MCF 10A (cell line): ENCODE measurements around the gene PRPF8. TPM values are rescaled to one million over a fixed set of nuclear protein-coding genes. Genes with fewer than 3 reads are reported as not detected.
A peak's percentile ranks its signal among the peaks of the same experiment; 100 is the strongest.

ENCODE experiments used
- BruUV-seq: library from RNA; stranded (reverse); fragments of 400-500 nt; replicated peaks from 2 replicates; lab custom pipeline; 2021; lab: Mats Ljungman, UMichigan
- CTCF ChIA-PET: fragments of 300-600 bp; sonication (Branson Sonifier 250); formaldehyde crosslinking; extraction: SDS; loops from one replicate; lab custom pipeline; 2021; ENCODE audit warnings: antibody characterized with exemption, inconsistent platforms; lab: Yijun Ruan, JAX
- POLR2A ChIA-PET: fragments of 300-600, 350-650 bp; sonication (Branson Sonifier 250); formaldehyde crosslinking; extraction: SDS; loops from one replicate; lab custom pipeline; 2020; ENCODE audit warnings: antibody characterized with exemption, inconsistent platforms; lab: Yijun Ruan, JAX
- DNase-seq: peaks from one replicate; pipeline ENCODE4 v3.0.0-alpha.2; 2018; ENCODE audit not compliant: unreplicated experiment
- H3K27ac Mint-ChIP-seq: one replicate; pipeline ENCODE4 v1.8.0; 2022; ENCODE audit warnings: mild to moderate bottlenecking, low read depth, mixed read lengths; ENCODE audit not compliant: unreplicated experiment
- H3K27me3 Mint-ChIP-seq: one replicate; pipeline ENCODE4 v1.8.0; 2022; ENCODE audit warnings: mixed read lengths; ENCODE audit not compliant: insufficient read depth, unreplicated experiment
- H3K36me3 Mint-ChIP-seq: one replicate; pipeline ENCODE4 v1.8.0; 2022; ENCODE audit warnings: mild to moderate bottlenecking, moderate library complexity, mixed read lengths; ENCODE audit not compliant: insufficient read depth, unreplicated experiment
- H3K4me1 Mint-ChIP-seq: one replicate; pipeline ENCODE4 v1.8.0; 2022; ENCODE audit warnings: mixed read lengths; ENCODE audit not compliant: insufficient read depth, unreplicated experiment
- H3K4me3 Mint-ChIP-seq: one replicate; pipeline ENCODE4 v1.8.0; 2022; ENCODE audit warnings: mild to moderate bottlenecking, moderate library complexity, mixed read lengths; ENCODE audit not compliant: unreplicated experiment
- H3K9me3 Mint-ChIP-seq: one replicate; pipeline ENCODE4 v1.8.0; 2022; ENCODE audit warnings: mixed read lengths; ENCODE audit not compliant: unreplicated experiment
- intact Hi-C: fragments of 100-400 bp; cut with micrococcal nuclease; formaldehyde crosslinking; loops from 2 replicates; pipeline ENCODE4 v1.14.1; 2022
- total RNA-seq: library from RNA; stranded (reverse); gene quantifications from 2 replicates; pipeline ENCODE4 v1.2.3, GENCODE V29; 2022
- TF ChIP-seq, protein P1 (sequence below): fragments of 200-600 bp; IDR thresholded peaks from one replicate; pipeline ENCODE4 v1.8.0; 2022; ENCODE audit warnings: antibody characterized with exemption, mild to moderate bottlenecking; ENCODE audit not compliant: unreplicated experiment

PRPF8 gene
- total RNA-seq, 1 experiment from 2014 or later, result 261 TPM

DNA sequence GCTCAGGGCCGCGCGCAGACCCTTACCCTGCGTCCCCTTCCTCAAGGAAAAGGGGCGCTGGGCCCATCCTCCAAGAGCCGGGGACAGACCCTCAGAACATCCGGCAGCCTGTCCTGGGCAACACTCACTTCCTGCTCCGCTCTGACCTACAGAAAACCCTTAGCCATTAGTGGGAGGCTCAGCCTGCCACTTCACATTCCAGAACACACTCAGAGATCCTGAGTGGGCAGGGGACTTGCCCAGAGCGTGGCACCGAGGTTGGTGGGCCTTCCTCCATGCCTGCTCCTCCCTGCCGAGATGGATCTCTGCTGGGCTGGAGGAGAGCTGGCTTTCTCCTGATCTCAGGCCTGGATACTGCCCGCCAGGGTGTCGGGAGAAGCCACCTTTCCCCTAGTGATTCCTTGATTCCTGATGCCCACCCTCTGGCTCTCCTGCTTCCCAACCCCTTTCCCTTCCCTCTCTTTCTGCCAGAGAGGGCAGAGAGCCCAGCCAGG lies 40.6 kb downstream of the PRPF8 start:
- TF ChIP-seq, protein P1, sequence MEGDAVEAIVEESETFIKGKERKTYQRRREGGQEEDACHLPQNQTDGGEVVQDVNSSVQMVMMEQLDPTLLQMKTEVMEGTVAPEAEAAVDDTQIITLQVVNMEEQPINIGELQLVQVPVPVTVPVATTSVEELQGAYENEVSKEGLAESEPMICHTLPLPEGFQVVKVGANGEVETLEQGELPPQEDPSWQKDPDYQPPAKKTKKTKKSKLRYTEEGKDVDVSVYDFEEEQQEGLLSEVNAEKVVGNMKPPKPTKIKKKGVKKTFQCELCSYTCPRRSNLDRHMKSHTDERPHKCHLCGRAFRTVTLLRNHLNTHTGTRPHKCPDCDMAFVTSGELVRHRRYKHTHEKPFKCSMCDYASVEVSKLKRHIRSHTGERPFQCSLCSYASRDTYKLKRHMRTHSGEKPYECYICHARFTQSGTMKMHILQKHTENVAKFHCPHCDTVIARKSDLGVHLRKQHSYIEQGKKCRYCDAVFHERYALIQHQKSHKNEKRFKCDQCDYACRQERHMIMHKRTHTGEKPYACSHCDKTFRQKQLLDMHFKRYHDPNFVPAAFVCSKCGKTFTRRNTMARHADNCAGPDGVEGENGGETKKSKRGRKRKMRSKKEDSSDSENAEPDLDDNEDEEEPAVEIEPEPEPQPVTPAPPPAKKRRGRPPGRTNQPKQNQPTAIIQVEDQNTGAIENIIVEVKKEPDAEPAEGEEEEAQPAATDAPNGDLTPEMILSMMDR, result no peak
- intact Hi-C loops, result no loop called here
- H3K27ac Mint-ChIP-seq, result no peak overlapping the region
- no peaks in the 10 kb centered on the region for H3K27me3 Mint-ChIP-seq
- H3K4me3 Mint-ChIP-seq, result peak overlapping the region; percentile 60
- POLR2A ChIA-PET, result interaction anchor here (0.6 to 1.0 kb wide), 2 partner anchors 48 to 72 kb away, joined by 4 to 6 read pairs; no protein-coding TSS in a partner anchor
- no peak for DNase-seq
- H3K9me3 Mint-ChIP-seq, result no peaks in the 10 kb centered on the region
- CTCF ChIA-PET, result interaction anchor here (1.2 kb wide), 1 partner anchor 14 kb away, joined by 3 read pairs; no protein-coding TSS in a partner anchor
- H3K36me3 Mint-ChIP-seq, result no peaks in the 10 kb centered on the region
- no TSS peak for BruUV-seq
- peaks cover 8% of the 10 kb centered on the region for H3K4me1 Mint-ChIP-seq

DNA sequence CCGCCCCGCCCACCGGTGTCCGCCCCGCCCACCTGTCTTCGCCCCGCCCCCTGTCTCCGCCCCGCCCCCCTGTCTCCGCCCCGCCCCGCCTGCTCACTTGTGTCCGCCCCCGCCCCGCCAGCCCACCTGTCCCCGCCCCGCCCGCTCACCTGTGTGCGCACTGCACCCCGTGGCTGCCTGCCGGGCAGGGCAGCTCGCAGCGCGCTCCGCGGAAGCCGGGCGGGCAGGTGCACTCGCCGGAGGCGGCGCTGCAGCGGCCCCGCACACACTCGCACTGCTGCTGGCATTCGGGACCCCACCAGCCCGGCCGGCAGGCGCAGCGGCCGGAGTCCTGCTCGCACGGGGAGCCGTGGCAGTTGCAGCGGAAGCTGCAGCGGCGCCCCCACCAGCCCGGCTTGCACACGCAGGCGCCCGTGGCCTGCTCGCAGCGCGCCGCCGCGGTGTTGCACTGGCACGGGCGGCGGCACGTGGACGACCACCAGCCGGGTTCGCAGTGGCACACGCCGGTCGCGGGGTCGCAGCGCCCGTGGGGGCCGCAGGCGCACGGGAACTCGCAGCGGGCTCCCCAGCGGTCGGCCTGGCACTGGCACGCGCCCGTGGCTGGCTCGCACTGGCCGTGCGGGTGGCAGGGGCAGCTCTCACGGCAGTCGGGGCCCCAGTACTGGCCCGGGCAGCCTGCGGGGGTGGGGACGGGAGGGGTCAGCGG lies 41.2 kb downstream of the PRPF8 start:
- Mint-ChIP-seq H3K4me1 (peaks cover 8% of the 10 kb centered on the region), H3K36me3 (no peaks in the 10 kb centered on the region), H3K4me3 (peak overlapping the region; percentile 60), H3K9me3 (no peaks in the 10 kb centered on the region), H3K27ac (no peak overlapping the region), H3K27me3 (no peaks in the 10 kb centered on the region)
- TF ChIP-seq, protein P1, result no peak
- CTCF ChIA-PET, result no interaction called here
- BruUV-seq, result no TSS peak
- intact Hi-C loops, result no loop called here
- POLR2A ChIA-PET, result interaction anchor here (0.6 kb wide), 1 partner anchor 47 kb away, joined by 6 read pairs; no protein-coding TSS in a partner anchor
- peak; percentile 56 for DNase-seq

DNA sequence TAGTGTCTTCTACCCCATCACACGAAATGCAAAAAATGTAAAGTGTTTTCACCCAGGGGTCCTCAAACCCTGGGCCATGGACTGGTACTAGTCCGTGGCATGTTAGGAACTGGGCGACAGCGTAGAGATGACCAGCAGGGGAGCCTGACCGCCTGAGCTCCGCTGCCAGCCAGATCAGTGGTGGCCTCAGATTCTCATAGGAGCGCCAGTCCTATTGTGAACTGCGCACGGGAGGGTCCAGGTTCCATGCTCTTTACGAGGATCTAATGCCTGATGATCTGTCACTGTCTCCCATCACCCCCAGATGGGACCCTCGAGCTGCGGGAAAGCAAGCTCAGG lies 43.6 kb downstream of the PRPF8 start:
- no peak overlapping the region for H3K4me3 Mint-ChIP-seq
- TF ChIP-seq, protein P1, result no peak
- no peak for DNase-seq
- H3K9me3 Mint-ChIP-seq, result no peaks in the 10 kb centered on the region
- no peak overlapping the region for H3K27ac Mint-ChIP-seq
- peaks cover 8% of the 10 kb centered on the region for H3K4me1 Mint-ChIP-seq
- H3K27me3 Mint-ChIP-seq, result no peaks in the 10 kb centered on the region
- ChIA-PET POLR2A (interaction anchor here (0.6 to 1.5 kb wide), 4 partner anchors 8 to 82 kb away, joined by 3 to 4 read pairs (median 4); partner anchors contain the start of gene RILP), CTCF (no interaction called here)
- BruUV-seq, result no TSS peak
- no peaks in the 10 kb centered on the region for H3K36me3 Mint-ChIP-seq
- intact Hi-C loops, result no loop called here

DNA sequence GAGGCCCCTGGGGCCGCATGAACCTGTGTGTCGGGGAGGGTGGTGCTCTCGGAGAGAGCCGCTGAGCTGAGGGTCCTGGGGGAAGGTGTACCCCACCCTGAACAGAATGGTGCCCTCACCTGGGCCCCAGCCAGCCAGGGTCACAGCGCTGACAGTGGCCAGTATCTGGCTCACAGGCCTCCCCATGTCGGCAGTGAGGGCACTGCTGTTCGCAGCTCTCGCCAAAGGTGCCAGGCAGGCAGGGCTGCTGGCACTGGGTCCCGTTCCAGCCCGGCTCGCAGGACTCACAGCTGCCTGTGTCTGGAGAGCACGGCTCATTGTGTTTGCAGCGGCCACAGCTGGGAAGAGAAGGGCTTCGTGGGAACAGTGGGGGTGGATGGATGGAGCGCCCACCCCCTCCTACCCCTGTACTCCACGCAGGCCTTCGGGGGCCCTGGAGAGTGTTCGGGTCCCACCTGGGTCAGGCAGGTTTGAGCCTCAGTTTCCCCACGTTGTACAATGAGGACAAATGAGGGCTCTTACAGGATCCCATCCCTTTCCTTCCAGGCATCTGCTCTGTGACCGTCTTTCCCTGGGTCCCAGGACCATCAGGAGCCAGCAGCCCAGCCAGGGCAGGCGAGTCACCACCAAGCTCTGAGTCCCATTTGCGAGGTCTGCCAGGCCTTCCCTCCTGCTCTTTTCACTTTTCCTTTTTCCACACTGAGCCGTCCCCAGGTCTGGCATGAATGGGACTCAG lies 44.2 kb downstream of the PRPF8 start:
- H3K4me3 Mint-ChIP-seq, result no peak overlapping the region
- ChIA-PET POLR2A (interaction anchor here (0.6 to 1.8 kb wide), 4 partner anchors 8 to 82 kb away, joined by 3 to 5 read pairs (median 4); partner anchors contain the start of gene RILP), CTCF (interaction anchor here (0.6 kb wide), 2 partner anchors 16 to 68 kb away, joined by 3 to 5 read pairs; no protein-coding TSS in a partner anchor)
- no peaks in the 10 kb centered on the region for H3K36me3 Mint-ChIP-seq
- no peaks in the 10 kb centered on the region for H3K9me3 Mint-ChIP-seq
- intact Hi-C loops, result no loop called here
- TF ChIP-seq, protein P1, result no peak
- H3K4me1 Mint-ChIP-seq, result peaks cover 8% of the 10 kb centered on the region
- BruUV-seq, result no TSS peak
- no peak for DNase-seq
- H3K27ac Mint-ChIP-seq, result no peak overlapping the region
- H3K27me3 Mint-ChIP-seq, result no peaks in the 10 kb centered on the region
